HG02885 (cell line): ENCODE results near the gene ELMOD1.

Experiments used
- ATAC-seq: cut with Tn5 transposase; IDR thresholded peaks from one replicate; pipeline ENCODE4 v1.9.1; 2021; ENCODE audit warnings: mild to moderate bottlenecking; ENCODE audit not compliant: unreplicated experiment, poor library complexity

Gene ELMOD1

DNA sequence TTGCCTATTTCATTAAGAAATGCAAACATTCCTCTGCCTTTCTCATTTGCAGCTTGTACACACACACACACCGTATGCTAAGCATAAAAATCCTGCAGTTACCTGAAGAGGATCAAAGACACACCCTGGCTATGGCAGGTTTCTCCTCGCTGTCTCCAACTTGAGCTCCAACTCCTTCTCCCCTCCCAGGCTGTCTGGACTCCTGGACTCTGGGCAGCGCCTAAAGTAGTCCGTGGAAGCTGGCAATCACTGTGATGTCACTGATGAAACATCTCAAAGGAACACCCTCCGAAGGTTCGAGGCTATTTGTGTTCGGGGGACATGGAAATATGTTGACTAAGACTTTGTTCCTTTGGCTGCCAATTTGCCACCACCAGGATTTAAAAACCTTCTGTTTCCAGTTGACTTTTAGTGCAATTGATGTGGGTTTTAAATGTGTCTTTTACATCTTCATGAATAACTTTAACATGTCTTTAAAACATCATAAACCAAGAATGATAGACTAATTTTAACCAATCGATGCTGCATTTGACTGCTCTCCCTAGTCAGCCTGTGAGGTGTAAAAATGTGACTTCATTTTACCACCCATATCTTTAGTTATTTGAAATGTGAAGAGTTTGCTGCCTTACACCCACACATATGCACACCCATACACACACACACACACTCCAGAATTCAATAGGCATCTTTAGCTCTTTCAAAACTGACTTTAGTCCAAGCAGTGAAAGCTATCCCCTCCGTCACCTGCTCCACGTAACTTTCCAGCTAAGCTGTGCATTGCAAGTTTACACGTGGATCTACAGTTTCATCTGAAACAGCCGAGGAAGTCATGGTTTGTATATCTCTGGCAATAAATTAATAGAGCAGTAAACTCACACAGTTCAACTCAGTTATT, 121.2 kb downstream of the ELMOD1 start, which contains the start of gene SLN:
TSS of gene SLN (minus strand) at position 196 of the 895 bp plus-strand sequence.
- ATAC-seq, result no peak

DNA sequence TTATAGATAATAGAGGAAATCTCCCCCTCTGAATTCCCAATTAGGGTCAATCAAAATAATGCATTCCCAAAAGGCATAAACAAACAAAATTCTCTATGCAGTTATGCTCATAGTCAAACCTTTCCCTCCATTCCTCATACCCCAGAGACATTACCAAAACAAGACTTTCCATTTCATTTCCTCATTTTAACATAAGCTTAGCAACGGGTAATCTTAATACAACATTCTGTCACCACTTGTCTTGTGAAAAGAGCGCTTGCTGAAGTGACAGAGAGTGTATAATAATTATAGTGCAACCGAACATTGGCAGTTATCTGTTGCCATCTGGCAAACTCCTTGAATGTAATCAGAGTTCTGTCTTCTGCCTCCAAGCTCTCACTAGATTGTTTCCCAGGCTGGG, 122.1 kb downstream of the ELMOD1 start:
- peak; percentile 48 for ATAC-seq
